Breast epithelium (tissue), 3 donors: ENCODE results near the gene CCDC106.

Experiments
- CTCF ChIP-seq, 3 donors: fragments of 450-650 bp; IDR thresholded peaks; one replicate each; pipeline ENCODE4 v1.5.1; 2016 to 2017; ENCODE audit warnings: antibody characterized with exemption in 3 of 3, mild to moderate bottlenecking in 3 of 3, moderate library complexity in 3 of 3
- POLR2A ChIP-seq: fragments of 450-650 bp; IDR thresholded peaks from one replicate; pipeline ENCODE4 v1.6.1; 2016; ENCODE audit warnings: antibody characterized with exemption, mild to moderate bottlenecking, moderate library complexity
- POLR2AphosphoS5 ChIP-seq, 3 donors: sonication (generic); formaldehyde crosslinking; IDR thresholded peaks; one replicate each; pipeline ENCODE4 v1.6.1; 2017; ENCODE audit warnings: antibody characterized with exemption in 3 of 3

DNA sequence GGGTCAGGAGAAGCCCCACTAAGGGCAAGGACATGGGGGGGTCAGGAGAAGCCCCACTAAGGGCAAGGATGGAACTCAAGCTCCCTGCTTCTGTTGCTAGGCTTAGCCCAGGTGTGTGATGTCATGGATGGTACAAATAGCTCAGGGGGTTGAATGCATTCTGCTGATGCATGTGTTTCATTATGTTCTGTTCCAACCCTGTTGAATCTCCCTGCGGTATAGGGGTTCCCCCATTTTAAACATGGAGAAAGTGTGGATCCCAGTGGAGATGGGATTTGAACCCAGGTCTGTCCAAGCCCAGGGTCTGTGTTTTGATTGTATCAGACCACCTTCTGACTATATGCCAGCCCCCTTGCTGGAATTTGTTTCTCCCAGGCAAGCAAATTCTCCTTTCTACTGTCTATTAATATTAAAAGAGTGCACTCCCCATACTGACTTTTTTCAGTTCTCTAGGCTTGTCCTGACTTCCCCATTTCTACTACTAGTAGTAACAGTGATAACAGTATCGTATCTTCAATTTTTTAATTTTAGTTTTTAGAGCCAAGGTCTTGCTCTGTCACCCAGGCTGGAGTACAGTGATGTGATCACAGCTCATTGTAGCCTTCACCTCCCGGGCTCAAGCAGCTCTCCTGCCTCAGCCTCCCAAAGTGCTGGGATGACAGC is 35.9 kb upstream of the CCDC106 start:
- TF ChIP-seq POLR2A, result no peak
- TF ChIP-seq CTCF (IDR thresholded peaks at IDR 0.05), result no peak
- TF ChIP-seq POLR2AphosphoS5 (IDR thresholded peaks at IDR 0.05), result no peak
